ENCODE results near the gene CXorf58.

Gene CXorf58

DNA sequence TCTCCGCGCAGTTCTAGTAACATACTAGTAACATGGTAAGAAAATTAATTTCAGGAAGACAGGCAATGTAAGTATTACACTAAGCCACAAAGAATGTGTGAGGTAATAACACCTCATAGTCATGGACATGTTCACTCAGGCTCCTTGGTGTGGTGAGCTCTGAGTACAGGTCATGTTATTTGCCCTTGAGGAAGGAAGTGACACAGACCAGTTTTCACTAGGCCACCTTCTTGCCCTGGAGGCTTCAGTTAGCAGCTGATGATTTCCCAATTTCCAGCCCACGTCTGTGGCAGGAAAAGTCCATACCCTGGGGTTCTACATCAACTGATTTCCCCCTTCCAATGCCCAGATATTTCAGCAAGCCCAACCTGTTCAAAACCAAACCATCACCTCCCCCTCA is 6.7 kb upstream of the CXorf58 start:
- no peak for DNase-seq (ENCODE audit: low read depth)

DNA sequence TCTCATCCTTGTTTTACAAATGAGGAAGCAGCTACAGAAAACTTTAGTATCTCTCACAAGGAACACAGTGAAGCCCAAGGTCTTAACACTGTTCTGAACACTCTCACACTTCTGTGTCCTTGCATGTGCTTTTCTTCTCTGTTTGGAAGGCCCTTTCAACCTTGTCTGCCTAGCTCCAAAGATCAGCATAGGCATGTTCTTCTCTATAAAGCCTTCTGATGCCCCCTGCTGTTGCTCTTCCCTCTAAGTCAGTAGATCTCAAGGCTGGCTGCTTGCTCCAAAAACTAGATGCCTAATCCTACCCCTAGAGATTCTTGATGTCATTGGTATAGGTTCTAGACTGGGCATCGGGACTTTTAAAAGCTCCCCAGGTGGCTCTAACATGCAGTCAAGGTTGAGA is 6.0 kb upstream of the CXorf58 start:
- no peak for DNase-seq (ENCODE audit: low read depth)

DNA sequence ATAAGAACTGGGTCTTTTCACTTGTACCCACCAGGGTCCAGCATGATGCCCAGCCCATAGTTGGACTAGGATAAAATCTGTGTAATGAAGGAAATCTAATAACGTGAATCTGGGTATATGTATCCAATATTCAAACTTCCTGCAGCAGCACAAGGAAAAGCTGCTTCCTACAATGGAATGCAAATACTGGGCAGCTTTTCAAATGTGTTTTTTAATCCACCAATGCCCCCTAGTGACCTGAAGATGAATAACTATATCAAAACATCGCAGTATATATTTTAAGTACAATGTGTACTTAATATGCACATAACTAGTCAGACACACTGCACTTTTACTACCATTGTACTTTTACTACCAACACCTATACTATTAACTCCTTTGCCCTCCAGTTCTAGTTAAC is 5.4 kb upstream of the CXorf58 start:
- no peak for DNase-seq (ENCODE audit: low read depth)

DNA sequence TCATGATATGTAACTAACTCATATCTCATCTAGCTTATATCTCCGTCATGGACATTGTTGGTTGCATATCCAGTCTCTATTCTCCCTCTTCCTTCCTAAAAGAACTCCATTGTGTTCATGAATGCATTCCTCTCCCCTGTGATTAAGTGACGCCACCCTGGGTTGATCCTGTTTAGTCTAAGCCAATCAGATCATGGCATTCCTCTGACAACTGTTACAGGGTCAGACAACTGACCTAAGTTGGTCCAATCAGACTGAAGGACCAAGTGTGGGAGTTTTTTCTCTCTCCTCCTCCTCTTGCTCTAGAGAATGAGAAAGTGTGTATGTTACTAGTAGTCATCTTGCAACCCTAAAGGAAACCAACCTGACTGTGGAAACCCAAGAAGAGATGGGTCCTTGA is 3.7 kb upstream of the CXorf58 start:
- no peak for DNase-seq (ENCODE audit: low read depth)

DNA sequence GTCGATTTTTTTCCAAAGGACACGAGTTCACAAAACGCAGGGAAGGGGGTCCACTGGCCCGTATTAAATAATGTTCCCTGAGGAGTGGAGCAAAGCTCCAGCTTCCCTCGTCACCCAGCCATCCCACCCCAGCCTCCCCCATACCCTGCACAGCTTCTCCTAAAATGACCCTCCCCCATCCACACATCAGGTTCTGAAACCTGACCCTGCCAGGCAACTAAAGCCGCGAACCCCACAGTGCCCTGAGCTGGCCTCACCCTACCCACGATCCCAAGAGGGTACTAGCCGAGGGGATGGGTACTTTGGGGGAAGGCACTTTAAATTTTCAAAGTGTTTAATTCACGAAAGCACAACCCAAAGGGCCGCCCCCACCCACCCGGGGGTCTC is 702 bp upstream of the CXorf58 start:
- no peak for DNase-seq (ENCODE audit: low read depth)

DNA sequence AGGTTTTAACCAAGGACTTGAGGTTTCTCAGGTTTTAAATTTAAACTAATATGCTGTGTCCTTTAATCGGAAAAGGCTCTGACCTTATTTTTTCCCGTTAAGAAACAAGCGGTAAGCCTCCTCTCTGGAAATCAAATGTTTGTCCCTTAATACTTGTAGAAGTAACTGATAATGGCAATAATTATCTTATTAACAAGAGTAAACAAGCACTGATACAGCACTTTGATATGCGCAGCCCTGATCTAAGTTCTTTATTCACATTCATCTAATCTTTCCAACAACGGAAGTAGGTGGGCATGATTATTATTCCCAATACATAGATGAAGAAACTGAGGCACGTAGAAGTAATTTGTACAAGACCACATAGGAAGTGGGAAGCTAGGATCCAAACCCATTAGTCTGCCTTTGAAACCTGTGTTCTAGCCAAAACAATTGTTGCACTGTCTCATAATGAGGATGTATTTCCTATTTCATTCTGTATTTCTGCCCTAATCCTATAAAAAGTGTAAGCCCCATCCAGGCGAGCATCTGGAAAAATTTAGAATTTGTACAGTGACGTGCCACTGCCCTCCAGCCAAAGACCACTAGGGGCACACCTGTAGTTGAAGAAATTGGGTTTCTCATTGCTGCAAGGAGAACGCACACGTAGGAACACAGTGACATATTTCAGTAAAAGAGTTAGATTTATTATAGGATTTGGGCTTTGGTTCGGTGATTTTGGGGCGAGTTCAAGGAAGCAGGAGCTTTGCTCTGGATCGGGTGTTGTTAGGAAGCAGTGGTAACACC is 606 bp downstream of the CXorf58 start:
- DNase-seq (ENCODE audit: low read depth): no peak

DNA sequence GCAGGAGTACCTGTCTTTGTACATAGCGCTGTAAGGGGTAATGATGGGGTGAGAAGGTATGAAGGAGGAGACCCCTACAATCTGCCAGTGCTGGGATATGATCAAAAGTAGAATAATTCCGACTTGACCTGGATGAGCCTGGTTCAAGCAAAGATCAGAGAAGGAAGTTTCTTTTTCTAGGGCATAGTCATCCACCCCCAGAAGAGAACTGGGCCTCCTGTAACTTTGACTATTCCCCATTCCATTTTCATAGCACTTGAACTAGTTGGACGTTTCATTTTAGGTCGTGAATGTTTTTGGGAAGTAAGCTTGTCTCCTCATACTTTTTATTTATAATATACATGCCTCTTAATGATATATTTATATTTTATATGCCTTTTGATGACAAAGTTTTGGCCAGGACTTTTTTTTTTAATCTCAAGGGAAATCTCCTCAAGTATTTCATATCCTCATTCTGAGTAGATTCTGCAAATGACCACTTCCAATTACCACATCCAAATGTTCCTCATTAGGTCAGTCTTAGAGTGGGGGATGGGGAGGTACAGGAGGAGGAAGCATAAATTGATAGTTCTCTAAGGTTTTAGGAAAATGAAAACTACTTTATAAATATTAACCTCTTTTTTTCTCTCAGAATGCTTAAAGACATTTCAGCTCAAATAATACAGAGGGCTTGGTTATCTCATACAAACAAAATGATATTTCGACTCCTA is 3.5 kb downstream of the CXorf58 start:
- no peak for DNase-seq (ENCODE audit: low read depth)

DNA sequence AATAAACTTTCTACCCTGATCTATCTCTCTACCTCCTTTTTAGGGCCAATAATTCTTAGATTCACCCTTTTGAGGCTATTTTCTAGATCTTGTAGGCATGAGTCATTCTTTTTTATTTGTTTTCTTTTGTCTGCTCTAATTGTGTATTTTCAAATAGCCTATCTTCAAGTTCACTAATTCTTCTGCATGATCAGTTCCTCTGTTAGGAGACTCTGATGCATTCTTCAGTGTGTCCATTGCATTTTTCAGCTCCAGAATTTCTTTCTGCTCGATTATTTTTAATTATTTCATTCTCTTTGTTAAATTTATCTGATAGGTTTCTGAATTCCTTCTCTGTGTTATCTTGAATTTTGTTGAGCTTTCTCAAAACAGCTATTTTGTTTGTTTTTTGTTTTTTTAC is 11.3 kb downstream of the CXorf58 start:
- no peak for DNase-seq (ENCODE audit: low read depth)

DNA sequence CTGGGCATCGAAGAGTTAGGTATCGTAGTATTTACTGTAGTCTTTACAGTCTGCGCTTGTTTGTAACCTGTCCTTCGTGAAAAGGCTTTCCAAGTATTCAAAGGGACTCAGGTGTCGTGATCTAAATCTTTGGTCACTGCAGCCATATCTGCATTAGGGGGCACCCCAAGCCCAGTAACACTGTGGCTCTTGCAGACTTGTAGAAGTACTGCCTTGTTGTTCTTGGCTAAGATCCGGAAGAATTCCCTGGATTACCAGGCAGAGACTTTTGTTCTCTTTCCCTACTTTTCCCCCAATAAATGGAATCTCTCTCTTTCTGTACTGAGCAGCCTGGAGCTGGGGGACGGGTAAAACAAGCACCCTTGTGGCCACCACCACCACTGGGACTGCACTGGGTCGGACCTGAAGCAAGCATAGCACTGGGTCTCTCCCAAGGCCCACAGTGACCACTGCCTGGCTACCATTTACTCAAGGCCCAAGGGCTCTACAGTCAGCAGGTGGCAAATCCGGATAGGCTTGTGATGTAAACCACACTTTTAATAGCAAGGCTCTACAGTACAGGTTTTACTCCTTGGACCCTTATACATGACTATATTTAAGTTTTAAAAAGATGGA is 12.0 kb downstream of the CXorf58 start:
- DNase-seq (ENCODE audit: low read depth): no peak

DNA sequence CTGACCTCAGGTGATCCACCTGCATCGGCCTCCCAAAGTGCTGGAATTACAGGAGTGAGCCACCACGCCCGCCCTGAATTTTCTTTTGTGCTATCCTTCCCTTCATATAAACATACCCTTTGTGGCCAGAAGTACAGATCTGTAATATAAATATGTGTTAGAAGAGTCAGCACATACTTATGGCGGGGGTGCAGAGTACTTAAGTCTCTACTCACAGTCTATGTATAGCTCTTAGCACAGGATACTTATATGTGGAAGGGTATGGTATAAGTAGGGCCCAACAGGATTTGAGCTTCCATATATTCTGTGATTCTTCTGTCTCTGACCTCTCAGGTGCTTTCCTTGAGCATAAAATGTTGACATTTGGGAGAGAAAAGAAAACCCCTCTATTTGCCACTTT is 18.2 kb downstream of the CXorf58 start:
- no peak for DNase-seq (ENCODE audit: low read depth)

DNA sequence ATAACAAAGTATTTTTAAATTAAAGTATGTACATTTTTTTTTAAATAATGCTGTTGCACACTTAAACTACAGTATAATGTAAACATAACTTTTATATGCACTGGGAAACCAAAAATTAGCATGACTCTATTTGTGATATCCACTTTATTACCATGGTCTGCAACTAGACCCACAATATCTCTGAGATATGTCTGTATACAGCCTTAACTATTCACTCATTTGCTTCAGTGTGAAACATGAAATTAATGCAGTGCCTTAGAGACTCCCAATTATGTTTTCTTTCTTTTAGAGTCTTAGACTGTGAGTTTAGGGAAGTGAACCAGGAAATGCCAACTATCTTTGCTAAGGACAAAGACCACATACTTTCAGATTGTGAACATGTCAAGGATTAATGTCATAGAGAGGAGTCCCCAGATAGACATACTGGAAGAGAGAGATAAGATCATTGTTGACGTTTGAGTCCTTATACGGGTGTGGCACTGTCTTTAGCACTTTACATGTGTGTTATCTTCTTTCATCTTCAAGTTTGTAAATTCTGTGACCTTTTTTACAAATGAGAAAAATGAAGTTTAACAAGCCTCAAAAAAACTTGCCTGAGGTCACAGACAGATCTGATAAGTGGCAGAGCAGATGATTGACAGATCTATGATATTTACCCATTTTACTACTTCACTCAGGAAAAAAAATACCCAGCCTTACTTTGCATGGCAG is 23.2 kb downstream of the CXorf58 start:
- DNase-seq (ENCODE audit: low read depth): no peak

DNA sequence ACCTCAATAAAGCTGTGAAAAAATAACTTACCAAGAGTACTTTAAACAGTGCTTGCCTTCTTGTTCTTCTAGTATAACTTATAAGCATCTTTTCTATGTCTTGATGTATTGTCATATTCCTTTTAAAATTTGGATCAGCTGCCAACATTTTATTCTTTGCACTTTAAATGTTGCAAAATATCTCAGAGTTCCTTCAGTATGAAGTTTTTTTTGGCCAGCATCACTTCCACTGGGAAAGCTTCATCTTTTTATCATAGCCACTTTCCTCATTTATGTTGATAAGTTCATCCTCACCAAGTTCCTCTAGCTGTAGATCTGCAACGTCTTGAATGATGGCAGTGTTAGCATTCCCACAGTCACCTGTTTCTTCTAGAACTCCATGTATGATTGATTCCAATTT is 24.2 kb downstream of the CXorf58 start:
- no peak for DNase-seq (ENCODE audit: low read depth)

DNA sequence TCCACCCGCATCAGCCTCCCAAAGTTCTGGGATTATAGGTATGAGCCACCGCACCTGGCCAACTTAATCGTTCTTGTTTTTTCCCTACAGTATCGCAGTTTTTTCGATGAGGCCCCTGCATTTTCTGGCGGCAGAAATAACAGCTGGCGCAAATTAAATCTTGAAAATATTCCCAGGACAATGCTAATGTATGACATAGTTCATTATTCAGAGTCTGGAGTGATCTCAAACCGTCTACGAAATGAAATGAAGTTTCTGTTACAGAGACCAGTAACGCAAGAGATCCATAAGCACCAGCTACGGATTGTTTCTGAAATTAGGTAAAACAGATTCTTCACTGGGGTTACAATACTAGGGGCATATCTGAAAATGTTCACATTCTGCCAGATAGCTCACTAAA is 27.3 kb downstream of the CXorf58 start:
- no peak for DNase-seq (ENCODE audit: low read depth)

DNA sequence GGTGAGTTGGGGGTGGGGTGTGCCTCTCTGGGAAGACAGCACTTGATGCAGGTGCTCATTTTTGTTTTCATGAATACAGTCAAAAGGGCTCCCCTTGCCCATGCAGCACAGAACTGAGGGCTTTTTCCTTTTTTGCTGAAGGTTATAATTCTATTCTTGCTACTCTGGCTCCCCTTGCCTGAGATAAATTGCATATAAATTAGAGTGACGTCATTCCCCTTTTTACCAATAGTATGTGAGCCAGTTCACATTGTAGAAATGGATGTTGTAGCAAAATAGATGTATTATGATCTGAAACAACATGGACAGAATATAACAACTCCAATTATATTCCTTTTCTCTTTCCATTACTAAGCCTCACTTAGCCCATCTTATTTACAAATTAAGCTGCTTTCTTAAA is 28.4 kb downstream of the CXorf58 start:
- no peak for DNase-seq (ENCODE audit: low read depth)

DNA sequence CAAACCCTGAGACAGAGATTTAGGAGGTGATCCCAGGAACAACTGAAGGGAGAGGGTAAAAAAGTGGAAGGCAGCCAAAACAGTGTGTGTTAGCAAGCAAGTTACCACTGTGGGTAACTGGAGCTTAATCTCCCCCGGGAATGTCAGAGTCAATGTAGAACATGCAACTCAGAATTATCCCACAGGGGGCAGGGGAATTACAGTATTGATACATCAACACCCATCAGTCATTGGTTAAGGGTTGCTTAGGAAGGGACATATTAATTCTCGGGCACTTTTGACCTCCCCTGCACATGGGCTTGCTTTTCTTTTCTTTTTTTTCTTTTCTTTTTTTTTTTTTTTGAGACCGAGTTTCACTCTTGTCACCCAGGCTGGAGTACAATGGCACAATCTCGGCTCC is 29.3 kb downstream of the CXorf58 start:
- no peak for DNase-seq (ENCODE audit: low read depth)

DNA sequence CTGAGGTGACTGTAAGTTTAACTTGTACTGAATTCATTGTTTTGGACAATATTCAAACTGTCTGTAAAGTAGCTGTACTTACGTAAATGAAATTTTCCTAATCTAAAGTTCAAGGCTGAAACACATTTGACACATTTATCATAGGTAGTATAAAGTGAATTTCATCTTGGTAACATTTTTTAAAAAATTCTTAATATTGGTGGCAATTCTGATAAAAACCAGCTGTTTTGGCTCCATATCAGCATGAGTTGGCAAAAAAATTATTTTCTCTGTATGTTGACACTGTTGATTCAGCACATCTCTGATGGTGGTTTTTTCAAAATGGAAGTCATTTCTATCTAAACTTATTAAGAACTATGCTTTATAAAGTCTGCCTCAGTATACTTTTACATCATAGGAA is 30.9 kb downstream of the CXorf58 start:
- no peak for DNase-seq (ENCODE audit: low read depth)

DNA sequence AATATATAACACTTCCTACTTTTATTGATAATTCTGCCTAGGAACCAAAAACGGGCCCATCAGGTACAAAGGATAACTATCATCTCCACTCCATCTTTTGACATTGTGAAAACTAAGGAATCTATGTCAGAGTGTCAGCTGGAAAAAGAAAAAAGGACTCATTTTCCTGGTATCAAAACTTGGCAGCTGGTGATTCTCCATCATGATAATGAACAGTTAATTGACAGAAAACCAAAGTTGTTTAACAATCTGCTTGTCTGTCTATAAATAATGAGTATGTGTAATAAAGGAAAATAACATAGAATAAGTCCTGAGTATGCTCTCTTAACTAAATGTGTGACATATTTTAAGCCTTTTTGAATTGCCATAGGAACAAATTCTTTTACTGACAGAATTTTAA is 31.4 kb downstream of the CXorf58 start:
- no peak for DNase-seq (ENCODE audit: low read depth)

DNA sequence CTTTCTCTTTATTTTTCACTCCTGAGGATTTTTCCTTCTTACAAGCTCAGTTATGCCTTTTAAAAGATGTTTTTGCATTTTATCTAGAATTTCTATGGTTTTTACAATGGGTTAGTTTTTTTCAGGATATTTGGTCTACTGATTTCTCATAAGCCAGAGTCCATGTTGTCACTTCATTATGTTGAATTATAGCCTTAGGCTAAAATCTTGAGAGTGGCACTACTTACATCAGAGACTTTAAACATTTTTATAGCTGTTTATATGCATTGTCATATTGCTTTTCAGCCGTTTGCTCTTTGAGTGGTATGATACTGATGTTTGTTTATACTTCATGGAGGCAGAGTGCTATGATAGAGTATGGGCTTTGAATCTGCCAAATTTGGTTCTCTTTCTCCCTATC is 36.4 kb downstream of the CXorf58 start:
- no peak for DNase-seq (ENCODE audit: low read depth)

DNA sequence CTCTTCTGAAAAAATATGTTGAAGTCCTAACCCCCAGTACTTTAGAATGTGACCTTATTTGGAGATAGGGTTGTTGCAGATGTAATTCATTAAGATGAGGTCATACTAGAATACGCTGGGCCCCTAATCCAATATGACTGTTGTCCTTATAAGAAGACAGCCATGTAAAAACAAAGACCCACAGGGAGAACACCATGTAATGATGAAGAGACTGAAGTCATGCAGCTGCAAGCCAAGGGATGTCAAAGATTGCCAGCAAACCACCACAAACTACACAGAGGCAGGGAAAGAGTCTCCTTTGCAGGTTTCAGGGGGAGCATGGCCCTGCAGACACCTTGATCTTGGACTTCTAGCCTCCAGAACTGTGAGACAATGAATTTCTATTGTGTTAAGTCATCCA is 37.4 kb downstream of the CXorf58 start:
- no peak for DNase-seq (ENCODE audit: low read depth)

DNA sequence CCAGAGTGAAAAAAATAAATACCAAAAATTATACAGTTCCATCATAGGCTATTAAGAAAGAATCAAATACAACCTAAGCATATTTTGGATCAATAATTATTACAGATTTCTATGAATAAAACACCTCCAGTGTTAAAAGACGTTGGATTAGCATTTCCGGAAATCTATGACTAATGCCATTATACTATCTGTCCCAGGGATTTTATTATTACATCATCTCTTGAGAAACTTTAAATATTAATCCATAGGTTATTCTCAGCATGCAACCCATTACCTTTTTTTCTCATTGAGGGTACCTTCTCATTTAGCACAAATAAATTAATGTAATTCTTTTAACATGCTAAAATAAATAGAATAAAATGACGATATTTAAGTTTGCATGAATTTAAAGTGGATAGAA is 44.6 kb downstream of the CXorf58 start:
- DNase-seq (ENCODE audit: low read depth): no peak

DNA sequence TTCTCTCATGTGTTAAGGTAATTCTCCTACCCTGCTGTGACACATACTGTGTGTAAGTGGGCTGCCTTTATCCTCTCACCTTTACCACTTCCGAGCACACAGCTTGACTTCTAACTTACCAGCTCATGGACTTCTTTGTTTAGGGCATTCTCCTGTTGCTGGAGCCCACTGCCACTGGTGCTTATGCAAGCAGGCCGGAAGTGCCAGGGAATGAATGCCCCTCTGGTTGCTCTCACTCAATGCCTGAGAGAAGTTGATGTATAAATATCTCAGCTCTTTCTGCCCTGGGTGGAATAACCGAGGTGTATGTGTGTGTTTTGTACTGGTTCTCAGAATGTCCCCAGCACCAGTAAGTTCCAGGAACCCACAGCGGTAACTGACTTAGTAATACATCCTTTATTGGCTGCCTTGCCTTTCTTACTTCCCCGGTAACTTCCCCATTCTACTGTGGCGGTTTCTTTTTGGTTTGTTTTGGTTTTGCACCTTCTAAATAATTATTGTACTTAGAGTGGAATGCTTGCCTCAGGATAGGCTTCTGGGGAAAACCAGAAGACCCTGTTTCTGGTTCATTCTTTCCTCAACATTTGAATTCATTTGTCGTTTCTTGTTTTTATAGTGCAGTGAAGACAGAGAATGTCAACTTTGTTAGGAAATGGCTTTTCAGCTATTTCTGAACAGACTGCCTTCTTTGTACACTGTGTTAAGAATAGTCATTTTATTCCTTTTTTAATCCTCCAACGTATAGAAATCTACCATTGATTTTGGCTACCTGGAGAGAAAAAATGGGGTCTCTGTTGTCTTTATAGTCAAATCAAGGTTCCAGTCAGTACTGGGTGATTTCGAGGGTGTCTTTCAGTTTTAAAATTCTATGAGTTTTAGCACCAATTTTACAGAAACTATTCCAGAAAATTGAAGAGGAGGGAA is 45.4 kb downstream of the CXorf58 start:
- DNase-seq (ENCODE audit: low read depth): no peak

DNA sequence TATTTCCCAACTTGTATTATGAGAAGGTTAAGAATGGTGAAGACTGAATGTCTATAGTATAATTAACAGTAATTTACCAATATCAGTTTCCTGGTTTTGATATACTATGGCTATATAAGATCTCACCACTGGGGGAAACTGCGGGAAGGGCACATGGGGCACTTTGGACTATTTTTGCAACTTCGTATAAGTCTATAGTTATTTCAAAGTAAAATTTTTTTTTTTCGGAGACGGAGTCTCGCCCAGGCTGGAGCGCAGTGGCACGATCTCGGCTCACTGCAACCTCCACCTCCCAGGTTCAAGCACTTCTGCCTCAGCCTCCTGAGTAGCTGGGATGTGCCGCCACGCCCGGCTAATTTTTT is 46.1 kb downstream of the CXorf58 start:
- no peak for DNase-seq (ENCODE audit: low read depth)

Data from stimulated activated CD8-positive, alpha-beta memory T cell treated with anti-CD3 and anti-CD28 coated beads, Interleukin-15, amount 100 ng/mL, for 24 hours (primary cell).